Neuronal stem cell (in vitro differentiated cells): ENCODE results near the gene REG4. TPM values are rescaled to one million over a fixed set of nuclear protein-coding genes. Genes with fewer than 3 reads are reported as not detected.
"Not testable (repeated sequence)": the region's sequence is repeated elsewhere in the genome, so short reads cannot be mapped to it uniquely, and the experiment has no call there.

Experiments used
- DNase-seq: peaks from one replicate; pipeline ENCODE4 v3.0.0-alpha.2; 2013; ENCODE audit warnings: low spot score
- H2AFZ ChIP-seq: one replicate; pipeline ENCODE4 v1.6.1; 2013; ENCODE audit warnings: mild to moderate bottlenecking, low read length, inconsistent platforms
- H2AK5ac ChIP-seq: 2 replicates; pipeline ENCODE4 v1.6.1; 2013; ENCODE audit warnings: low read depth, mild to moderate bottlenecking, inconsistent platforms, low read length, moderate library complexity, mixed read lengths
- H2BK120ac ChIP-seq: 2 replicates; pipeline ENCODE4 v1.6.1; 2013; ENCODE audit warnings: low read depth, mild to moderate bottlenecking, inconsistent platforms, low read length, moderate library complexity, mixed read lengths
- H2BK12ac ChIP-seq: one replicate; pipeline ENCODE4 v1.6.1; 2013; ENCODE audit warnings: low read length, inconsistent platforms
- H2BK15ac ChIP-seq: 2 replicates; pipeline ENCODE4 v1.6.1; 2013; ENCODE audit warnings: mild to moderate bottlenecking, low read length, inconsistent platforms, mixed read lengths
- H2BK5ac ChIP-seq: one replicate; pipeline ENCODE4 v1.6.1; 2013; ENCODE audit warnings: inconsistent platforms, mild to moderate bottlenecking, low read length, moderate library complexity
- H3K14ac ChIP-seq: one replicate; pipeline ENCODE4 v1.6.1; 2013; ENCODE audit warnings: low read length, inconsistent platforms
- H3K18ac ChIP-seq: 2 replicates; pipeline ENCODE4 v1.6.1; 2013; ENCODE audit warnings: low read length, inconsistent platforms
- H3K23ac ChIP-seq: 2 replicates; pipeline ENCODE4 v1.6.1; 2013; ENCODE audit warnings: low read depth, mild to moderate bottlenecking, mixed read lengths, low read length, inconsistent platforms; ENCODE audit not compliant: poor library complexity
- H3K27ac ChIP-seq: replicated peaks from 3 replicates; pipeline ENCODE4 v1.5.1; 2013; ENCODE audit warnings: low read length, inconsistent platforms
- H3K27me3 ChIP-seq, 3 experiments: 2 replicates each; pipeline ENCODE4 v1.6.1; 2013; ENCODE audit warnings: low read length in 3 of 3, mild to moderate bottlenecking in 2 of 3, inconsistent platforms in 1 of 3, low read depth in 1 of 3, mixed read lengths in 1 of 3, moderate library complexity in 1 of 3; ENCODE audit not compliant: control insufficient read depth in 3 of 3, insufficient read depth in 3 of 3
- H3K36me3 ChIP-seq, 2 donors: replicated peaks in 1 of 2; 2 replicates each; pipeline ENCODE4 v1.6.1; 2013; ENCODE audit warnings: low read length in 2 of 2; ENCODE audit not compliant: control insufficient read depth in 2 of 2, insufficient read depth in 2 of 2
- H3K4ac ChIP-seq: 2 replicates; pipeline ENCODE4 v1.6.1; 2013; ENCODE audit warnings: inconsistent platforms, mild to moderate bottlenecking, low read length, moderate library complexity
- H3K4me1 ChIP-seq, 2 donors: 1 replicate in 1 of 2; 2 replicates in 1 of 2; pipeline ENCODE4 v1.6.1; 2013; ENCODE audit warnings: low read length in 2 of 2, low read depth in 1 of 2; ENCODE audit not compliant: control insufficient read depth in 2 of 2, insufficient read depth in 1 of 2
- H3K4me2 ChIP-seq: one replicate; pipeline ENCODE4 v1.6.1; 2013; ENCODE audit warnings: mild to moderate bottlenecking, low read length, inconsistent platforms; ENCODE audit not compliant: insufficient read depth, poor library complexity, severe bottlenecking
- H3K4me3 ChIP-seq, 2 donors: 2 replicates each; pipeline ENCODE4 v1.5.1; 2013; ENCODE audit warnings: low read length in 2 of 2, mild to moderate bottlenecking in 2 of 2, inconsistent platforms in 1 of 2, moderate library complexity in 1 of 2
- H3K79me1 ChIP-seq: one replicate; pipeline ENCODE4 v1.6.1; 2013; ENCODE audit warnings: low read depth, mild to moderate bottlenecking, inconsistent platforms, low read length, moderate library complexity
- H3K9ac ChIP-seq: one replicate; pipeline ENCODE4 v1.6.1; 2013; ENCODE audit warnings: mild to moderate bottlenecking, low read depth, low read length, inconsistent platforms; ENCODE audit not compliant: poor library complexity
- H3K9me3 ChIP-seq, 2 donors: replicated peaks in 1 of 2; 2 replicates each; pipeline versions ENCODE3 to v1.6.1; 2013; ENCODE audit warnings: low read length in 2 of 2, mild to moderate bottlenecking in 2 of 2, inconsistent platforms in 1 of 2, low read depth in 1 of 2, mixed read lengths in 1 of 2, moderate library complexity in 1 of 2; ENCODE audit not compliant: control insufficient read depth in 2 of 2, insufficient read depth in 1 of 2
- H4K8ac ChIP-seq: one replicate; pipeline ENCODE4 v1.6.1; 2013; ENCODE audit warnings: low read depth, mild to moderate bottlenecking, inconsistent platforms, low read length, moderate library complexity
- H4K91ac ChIP-seq: one replicate; pipeline ENCODE4 v1.6.1; 2013; ENCODE audit warnings: low read length, low read depth, mild to moderate bottlenecking, inconsistent platforms; ENCODE audit not compliant: poor library complexity
- WGBS, 2 donors: extraction: QIAGEN DNeasy Blood & Tissue Kit; methylation state at CpG; one replicate each; pipeline ENCODE4 v1.1.7; 2013; ENCODE audit warnings: missing lambda C conversion rate in 2 of 2, mixed read lengths in 1 of 2; ENCODE audit not compliant: insufficient read length in 2 of 2, insufficient replicate concordance in 1 of 2; ENCODE audit errors: extremely low coverage in 2 of 2; 5-methylcytosine and 5-hydroxymethylcytosine counted together
- polyA plus RNA-seq, 2 experiments: library from polyadenylated mRNA; stranded (reverse); fragments of 200-250 nt; gene quantifications; one replicate each; pipeline ENCODE4 v1.2.3, GENCODE V29; 2013

REG4 gene
- 0.06 TPM for polyA plus RNA-seq (2013, experiment 1 of 2)
- polyA plus RNA-seq (2013, experiment 2 of 2), result 0.03 TPM

GRCh38 chr1:119811387-119811786, at the start of gene REG4:
REG4 (minus strand) TSS chr1:119811460; CDS start chr1:119808769, 2,691 bp downstream.
- no peak within 1 kb of the TSS for H3K14ac ChIP-seq
- H3K27me3 ChIP-seq, result peaks cover 0 to 3% (median 0%) of the 10 kb centered on the region in 3 experiments
- no peak within 1 kb of the TSS for H2AK5ac ChIP-seq
- no peak within 1 kb of the TSS for H4K8ac ChIP-seq
- no peaks in the 10 kb centered on the region for H3K9me3 ChIP-seq
- no CpG with 5 or more reads among the region's 7 CpGs for WGBS, 2 donors
- H3K18ac ChIP-seq, result no peak within 1 kb of the TSS
- H3K27ac ChIP-seq, result no peak within 1 kb of the TSS
- no peak within 1 kb of the TSS for H2BK12ac ChIP-seq
- no peaks in the 10 kb centered on the region for H3K4me1 ChIP-seq
- no peak within 1 kb of the TSS for H4K91ac ChIP-seq
- H2BK5ac ChIP-seq, result no peak within 1 kb of the TSS
- no peak for DNase-seq
- no peak within 1 kb of the TSS for H2AFZ ChIP-seq
- H3K4me2 ChIP-seq, result no peak within 1 kb of the TSS
- H3K9ac ChIP-seq, result no peak within 1 kb of the TSS
- no peak within 1 kb of the TSS for H2BK120ac ChIP-seq
- no peaks in the 10 kb centered on the region for H3K79me1 ChIP-seq
- no peak within 1 kb of the TSS for H3K4ac ChIP-seq
- no peaks in the 10 kb centered on the region for H3K36me3 ChIP-seq
- H3K23ac ChIP-seq, result no peak within 1 kb of the TSS
- H2BK15ac ChIP-seq, result no peak within 1 kb of the TSS
- H3K4me3 ChIP-seq, result no peak within 1 kb of the TSS

GRCh38 chr1:119859647-119860046, 48.4 kb upstream of the REG4 start:
- no peak overlapping the region for H3K4me2 ChIP-seq
- H4K8ac ChIP-seq, result no peak overlapping the region
- H3K27ac ChIP-seq, result no peak overlapping the region
- no peaks in the 10 kb centered on the region for H3K27me3 ChIP-seq
- H3K4ac ChIP-seq, result no peak overlapping the region
- H2BK120ac ChIP-seq, result no peak overlapping the region
- no peaks in the 10 kb centered on the region for H3K4me1 ChIP-seq
- no peaks in the 10 kb centered on the region for H3K79me1 ChIP-seq
- H3K4me3 ChIP-seq, result no peak overlapping the region
- no peak for DNase-seq
- H2BK12ac ChIP-seq, result no peak overlapping the region
- H2BK15ac ChIP-seq, result no peak overlapping the region
- H3K18ac ChIP-seq, result no peak overlapping the region
- H3K9me3 ChIP-seq, result no peaks in the 10 kb centered on the region
- H3K9ac ChIP-seq, result no peak overlapping the region
- H4K91ac ChIP-seq, result no peak overlapping the region
- no peak overlapping the region for H2AK5ac ChIP-seq
- H3K23ac ChIP-seq, result no peak overlapping the region
- H2BK5ac ChIP-seq, result no peak overlapping the region
- no peak overlapping the region for H3K14ac ChIP-seq
- no peak overlapping the region for H2AFZ ChIP-seq
- WGBS, 2 donors, result no CpG with 5 or more reads among the region's 4 CpGs
- H3K36me3 ChIP-seq, result no peaks in the 10 kb centered on the region

GRCh38 chr1:119858556-119859214, 47.4 kb upstream of the REG4 start:
- not testable (repeated sequence) for H3K27ac ChIP-seq, H3K23ac ChIP-seq, H3K4me1 ChIP-seq, H3K9me3 ChIP-seq, H3K4ac ChIP-seq, H2AFZ ChIP-seq, H2AK5ac ChIP-seq, H2BK120ac ChIP-seq, DNase-seq, H3K4me3 ChIP-seq, H2BK15ac ChIP-seq, H4K8ac ChIP-seq, H4K91ac ChIP-seq, H3K4me2 ChIP-seq, H3K14ac ChIP-seq, H3K36me3 ChIP-seq, H3K27me3 ChIP-seq, H2BK5ac ChIP-seq, H3K79me1 ChIP-seq, H2BK12ac ChIP-seq, H3K9ac ChIP-seq
- no CpG with 5 or more reads among the region's 4 CpGs for WGBS, 2 donors
- peak overlapping the region; percentile 57 for H3K18ac ChIP-seq

GRCh38 chr1:119858126-119858525, 46.9 kb upstream of the REG4 start:
- Histone ChIP-seq H4K91ac (no peak overlapping the region), H4K8ac (no peak overlapping the region), H3K23ac (no peak overlapping the region), H3K4ac (no peak overlapping the region), H3K27me3 (no peaks in the 10 kb centered on the region), H2AK5ac (no peak overlapping the region), H3K4me1 (no peaks in the 10 kb centered on the region), H3K9me3 (no peaks in the 10 kb centered on the region), H3K36me3 (no peaks in the 10 kb centered on the region), H2BK5ac (no peak overlapping the region), H3K9ac (no peak overlapping the region), H3K4me3 (no peak overlapping the region), H2AFZ (no peak overlapping the region), H3K14ac (no peak overlapping the region), H3K27ac (no peak overlapping the region), H3K18ac (no peak overlapping the region), H3K79me1 (no peaks in the 10 kb centered on the region), H3K4me2 (no peak overlapping the region), H2BK12ac (no peak overlapping the region), H2BK15ac (no peak overlapping the region), H2BK120ac (no peak overlapping the region)
- no peak for DNase-seq
- no CpG with 5 or more reads among the region's 2 CpGs for WGBS, 2 donors
